Uterus (tissue), 4 donors: ENCODE measurements around the gene BAZ1A. TPM values are rescaled to one million over a fixed set of nuclear protein-coding genes. Genes with fewer than 3 reads are reported as not detected.

ENCODE experiments used
- DNase-seq, 2 donors: peaks; one replicate each; pipeline ENCODE4 v3.0.0-alpha.2; 2019 to 2020
- H3K27ac ChIP-seq, 2 donors: fragments of 200-600 bp; sonication (generic); 1 replicate in 1 of 2; 2 replicates in 1 of 2; pipeline ENCODE4 v1.5.1; 2016 to 2018
- H3K27me3 ChIP-seq, 2 donors: fragments of 200-600 bp; sonication (generic); one replicate each; pipeline ENCODE4 v1.5.1; 2018 to 2019; ENCODE audit warnings: control low read depth in 1 of 2
- H3K36me3 ChIP-seq, 2 donors: fragments of 200-600 bp; sonication (generic); one replicate each; pipeline ENCODE4 v1.5.1; 2019; ENCODE audit warnings: control low read depth in 1 of 2
- H3K4me1 ChIP-seq, 2 donors: fragments of 200-600 bp; sonication (generic); one replicate each; pipeline ENCODE4 v1.5.1; 2018 to 2019; ENCODE audit warnings: control low read depth in 1 of 2
- H3K4me3 ChIP-seq, 2 donors: fragments of 200-600 bp; sonication (generic); 1 replicate in 1 of 2; 2 replicates in 1 of 2; pipeline ENCODE4 v1.5.1; 2018 to 2019; ENCODE audit warnings: mild to moderate bottlenecking in 1 of 2
- H3K9me3 ChIP-seq, 2 donors: fragments of 200-600 bp; sonication (generic); one replicate each; pipeline ENCODE4 v1.5.1; 2019; ENCODE audit warnings: control low read depth in 1 of 2
- CTCF ChIP-seq, 4 experiments: fragments of 200-600 bp in 2 of 4; fragments of 450-650 bp in 2 of 4; sonication (generic) in 2 of 4; IDR thresholded peaks; one replicate each; pipeline ENCODE4 v1.5.1; 2016 to 2019; ENCODE audit warnings: antibody characterized with exemption in 4 of 4, mild to moderate bottlenecking in 2 of 4, moderate library complexity in 1 of 4
- POLR2A ChIP-seq, 2 donors: fragments of 450-650 bp; IDR thresholded peaks; one replicate each; pipeline ENCODE4 v1.6.1; 2016; ENCODE audit warnings: antibody characterized with exemption in 2 of 2, mild to moderate bottlenecking in 1 of 2, moderate library complexity in 1 of 2
- intact Hi-C: fragments of 100-400 bp; cut with DNase I; formaldehyde crosslinking; loops from one replicate; pipeline ENCODE4 v1.15.1; 2023; ENCODE audit warnings: low total_unique reads
- total RNA-seq, 4 donors: library from RNA; depleted of rRNA in 3 of 4; stranded (reverse); fragments of >200 nt in 3 of 4; gene quantifications; one replicate each; pipeline versions ENCODE4 v1.1.0 to v1.2.4, GENCODE V29; 2014 to 2023
- donor health status: DM: yes; HTN: yes; CAD: no.

BAZ1A gene
- total RNA-seq, 4 donors from 2014 or later, result 11.8 to 42.0 (median 27.3) TPM

DNA sequence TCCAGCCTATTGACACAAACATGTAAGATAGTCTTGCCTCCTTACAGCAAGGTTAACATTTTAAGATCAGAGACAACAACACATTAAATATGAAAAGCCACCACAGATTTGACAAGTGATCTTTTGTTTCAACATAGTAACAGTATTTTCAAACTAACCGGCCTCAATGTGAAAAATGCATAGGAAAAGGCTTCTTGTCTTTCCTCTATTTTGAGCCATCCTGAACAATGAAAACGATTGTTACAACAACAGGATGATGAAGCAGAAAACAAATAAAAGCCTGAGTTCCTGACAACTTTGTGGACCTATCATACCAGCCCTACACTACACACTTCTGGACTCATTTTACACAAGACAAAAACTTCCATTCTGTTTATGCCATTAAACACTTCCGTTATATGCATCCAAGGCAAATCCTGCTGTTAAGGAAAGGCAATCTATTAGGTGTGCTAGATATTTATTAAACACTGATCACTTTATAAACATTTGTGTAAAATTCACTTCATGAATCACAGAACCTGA, 37.3 kb downstream of the BAZ1A start:
- intact Hi-C loops, result no loop called here
- no peak for TF ChIP-seq POLR2A (IDR thresholded peaks at IDR 0.05)
- no peak for TF ChIP-seq CTCF (IDR thresholded peaks at IDR 0.05)

DNA sequence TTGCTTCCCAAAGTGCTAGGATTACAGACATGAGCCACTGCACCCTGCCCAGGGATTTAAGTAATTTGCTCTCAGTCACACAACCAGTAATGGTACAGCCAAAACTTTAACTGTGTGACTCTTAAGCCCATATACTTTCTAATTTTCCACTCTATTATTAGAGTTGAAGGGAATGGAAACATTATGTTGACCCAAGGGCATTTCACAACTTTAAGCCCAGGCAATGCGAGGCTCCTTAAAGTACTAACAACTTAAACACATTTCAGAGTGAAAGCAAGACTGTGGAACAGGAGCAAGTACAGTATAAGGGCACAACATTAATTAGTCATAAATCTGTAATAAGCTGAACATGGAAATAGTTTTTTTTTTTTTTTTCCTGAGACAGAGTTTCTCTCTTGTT, 39.8 kb downstream of the BAZ1A start:
- Histone ChIP-seq H3K4me3 (no peak overlapping the region), H3K36me3 (no peaks in the 10 kb centered on the region), H3K27me3 (no peaks in the 10 kb centered on the region), H3K27ac (no peak overlapping the region), H3K9me3 (no peaks in the 10 kb centered on the region), H3K4me1 (no peaks in the 10 kb centered on the region)
- TF ChIP-seq POLR2A (IDR thresholded peaks at IDR 0.05) (no peak), CTCF (IDR thresholded peaks at IDR 0.05) (no peak)
- intact Hi-C loops, result no loop called here
- DNase-seq, result no peak

More for the DNA sequence above, 37.3 kb downstream of the BAZ1A start:
- no peaks in the 10 kb centered on the region for H3K9me3 ChIP-seq
- H3K4me3 ChIP-seq, result no peak overlapping the region
- no peaks in the 10 kb centered on the region for H3K4me1 ChIP-seq
- no peak overlapping the region for H3K27ac ChIP-seq
- no peaks in the 10 kb centered on the region for H3K27me3 ChIP-seq
- DNase-seq, result no peak
- H3K36me3 ChIP-seq, result no peaks in the 10 kb centered on the region

- no peaks in the 10 kb centered on the region for H3K27me3 ChIP-seq
- H3K4me1 ChIP-seq, result no peaks in the 10 kb centered on the region
- no peak overlapping the region for H3K4me3 ChIP-seq
- TF ChIP-seq CTCF (IDR thresholded peaks at IDR 0.05), result no peak
- intact Hi-C loops, result no loop called here
- H3K9me3 ChIP-seq, result no peaks in the 10 kb centered on the region
- no peak overlapping the region for H3K27ac ChIP-seq
- no peaks in the 10 kb centered on the region for H3K36me3 ChIP-seq
- no peak for DNase-seq
These were observed 41.3 kb downstream of the BAZ1A start for GRCh38 chr14:34833549-34834523.

- intact Hi-C loops, result no loop called here
- no peaks in the 10 kb centered on the region for H3K4me1 ChIP-seq
- no peaks in the 10 kb centered on the region for H3K27me3 ChIP-seq
- DNase-seq, result no peak
- no peak overlapping the region for H3K27ac ChIP-seq
- TF ChIP-seq CTCF (IDR thresholded peaks at IDR 0.05) (no peak), POLR2A (IDR thresholded peaks at IDR 0.05) (no peak)
- no peaks in the 10 kb centered on the region for H3K36me3 ChIP-seq
- no peak overlapping the region for H3K4me3 ChIP-seq
- H3K9me3 ChIP-seq, result no peaks in the 10 kb centered on the region
These were observed 48.5 kb downstream of the BAZ1A start for GRCh38 chr14:34826661-34827060.

DNA sequence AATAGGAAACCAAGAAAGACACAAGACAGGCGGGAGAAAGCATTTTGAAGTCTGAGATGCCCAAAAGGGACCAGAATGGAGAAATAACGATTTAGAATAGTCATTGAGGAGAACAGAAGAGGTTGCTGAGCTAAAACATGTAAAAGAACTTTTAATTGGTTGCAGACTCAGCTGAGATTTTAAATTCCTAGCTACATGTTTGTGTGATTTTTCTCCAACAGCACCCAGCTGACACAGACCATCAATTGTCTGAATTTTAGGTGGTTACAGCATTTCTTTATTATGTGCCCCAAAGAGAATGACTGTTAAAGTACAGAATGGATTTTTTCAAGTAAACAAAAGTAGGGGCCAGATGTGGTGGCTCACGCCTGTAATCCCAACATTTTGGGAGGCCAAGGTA, 50.3 kb downstream of the BAZ1A start:
- Histone ChIP-seq H3K4me1 (no peaks in the 10 kb centered on the region), H3K9me3 (no peaks in the 10 kb centered on the region), H3K36me3 (no peaks in the 10 kb centered on the region), H3K27me3 (no peaks in the 10 kb centered on the region), H3K27ac (no peak overlapping the region), H3K4me3 (no peak overlapping the region)
- DNase-seq, result no peak
- intact Hi-C loops, result no loop called here
- TF ChIP-seq CTCF (IDR thresholded peaks at IDR 0.05) (no peak), POLR2A (IDR thresholded peaks at IDR 0.05) (no peak)
